K562 (cell line): ENCODE results near the gene SOX18.

Experiments
- BCLAF1 ChIP-seq, 2 experiments: fragments of 450-650 bp in 1 of 2; IDR thresholded peaks; 2 replicates each; pipeline ENCODE4 v1.6.1; 2011 to 2017; ENCODE audit warnings: low read depth in 2 of 2, antibody characterized with exemption in 1 of 2, borderline replicate concordance in 1 of 2, low read length in 1 of 2, mild to moderate bottlenecking in 1 of 2, mixed read lengths in 1 of 2; ENCODE audit not compliant: control insufficient read depth in 1 of 2
- CBX3 ChIP-seq, 2 experiments: IDR thresholded peaks; 1 replicate in 1 of 2; 2 replicates in 1 of 2; pipeline ENCODE4 v1.6.1; 2012; ENCODE audit warnings: inconsistent platforms in 2 of 2, low read length in 2 of 2, borderline replicate concordance in 1 of 2, control low read depth in 1 of 2
- CTCF ChIP-seq, 3 experiments: IDR thresholded peaks in 2 of 3; conservative IDR thresholded peaks in 1 of 3; 2 replicates each; pipeline ENCODE4 v1.5.1; 2011 to 2012; ENCODE audit warnings: low read length in 3 of 3, mild to moderate bottlenecking in 3 of 3, control low read depth in 2 of 3, improper control_type of control experiment in 1 of 3, inconsistent platforms in 1 of 3, low read depth in 1 of 3, mixed read lengths in 1 of 3, moderate library complexity in 1 of 3; ENCODE audit not compliant: insufficient read depth in 2 of 3
- NFRKB ChIP-seq: fragments of 450-650 bp; IDR thresholded peaks from 2 replicates; pipeline ENCODE4 v1.6.1; 2016; ENCODE audit warnings: low read depth
- NFYB ChIP-seq: IDR thresholded peaks from 2 replicates; pipeline ENCODE4 v1.6.1; 2011; ENCODE audit warnings: mild to moderate bottlenecking, moderate library complexity; ENCODE audit not compliant: insufficient read length; ENCODE audit errors: extremely low read depth
- POLR2A ChIP-seq: fragments of 450-650 bp; conservative IDR thresholded peaks from 2 replicates; pipeline ENCODE4 v1.6.1; 2016
- POLR2AphosphoS5 ChIP-seq: IDR thresholded peaks from 2 replicates; pipeline ENCODE4 v1.6.1; 2011; ENCODE audit warnings: mild to moderate bottlenecking, low read depth, low read length, moderate library complexity; ENCODE audit not compliant: control insufficient read depth, insufficient read depth
- SMARCE1 ChIP-seq: fragments of 450-650 bp; IDR thresholded peaks from 2 replicates; pipeline ENCODE4 v1.7.1; 2016; ENCODE audit warnings: mild to moderate bottlenecking
- TARDBP ChIP-seq: fragments of 450-650 bp; IDR thresholded peaks from 2 replicates; pipeline ENCODE4 v1.6.1; 2016
- TOE1 ChIP-seq, 2 experiments: fragments of 450-650 bp in 1 of 2; sonication (generic) in 1 of 2; formaldehyde crosslinking in 1 of 2; IDR thresholded peaks; 2 replicates each; pipeline versions ENCODE4 v1.7.1 to v1.8.0; 2016 to 2022; ENCODE audit warnings: borderline replicate concordance in 2 of 2, mild to moderate bottlenecking in 2 of 2, antibody characterized with exemption in 1 of 2, inconsistent platforms in 1 of 2, low read depth in 1 of 2, missing genetic modification reagents in 1 of 2, moderate library complexity in 1 of 2
- ZNF583 ChIP-seq: fragments of 250-450 bp; sonication (Bioruptor Pico); IDR thresholded peaks from 2 replicates; pipeline ENCODE4 v1.4.0; 2020

DNA sequence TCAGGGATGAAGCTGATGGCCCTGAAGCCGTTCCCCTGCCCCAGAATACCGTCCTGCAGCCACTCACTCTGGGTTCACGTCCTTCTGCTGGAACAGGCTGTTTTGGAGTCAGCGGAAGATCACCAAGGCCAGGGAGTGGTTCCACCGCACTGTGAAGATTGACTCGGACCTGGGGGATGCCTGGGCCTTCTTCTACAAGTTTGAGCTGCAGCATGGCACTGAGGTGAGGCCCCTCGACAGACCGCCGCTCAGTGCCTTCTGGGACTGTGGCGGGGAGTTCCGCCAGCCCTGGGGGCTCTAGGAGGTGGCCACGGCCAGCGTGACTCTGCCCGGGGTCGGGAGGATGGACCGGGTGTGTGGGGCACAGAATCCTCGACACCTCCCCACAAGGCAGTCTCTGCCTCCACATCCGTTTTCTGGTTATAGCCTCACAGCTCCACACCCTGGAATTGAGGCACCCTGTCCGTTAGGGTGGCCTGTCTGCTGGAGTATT, 17.6 kb downstream of the SOX18 start:
- TF ChIP-seq NFYB (no peak), ZNF583 (CRISPR knock-in tag) (no peak), CTCF (IDR thresholded peaks at IDR 0.05 in 2 of 3, conservative IDR thresholded peaks at IDR 0.05 in 1 of 3; ENCODE audit: insufficient read depth in 2 of 3, low read depth in 1 of 3, low read length in 3 of 3) (no peak), POLR2A (no peak), POLR2AphosphoS5 (no peak), NFRKB (no peak), CBX3 (IDR thresholded peaks at IDR 0.05; ENCODE audit: borderline replicate concordance in 1 of 2, low read length in 2 of 2) (no peak), SMARCE1 (no peak), TOE1 (IDR thresholded peaks at IDR 0.05; ENCODE audit: borderline replicate concordance) (no peak), TOE1 (CRISPR knock-in tag; IDR thresholded peaks at IDR 0.05; ENCODE audit: borderline replicate concordance, low read depth) (no peak), TARDBP (no peak), BCLAF1 (IDR thresholded peaks at IDR 0.05; ENCODE audit: borderline replicate concordance in 1 of 2, control insufficient read depth in 1 of 2, low read depth in 2 of 2, low read length in 1 of 2) (no peak)
